Smooth muscle cell (in vitro differentiated cells): ENCODE measurements around the gene GNL3. TPM values are rescaled to one million over a fixed set of nuclear protein-coding genes. Genes with fewer than 3 reads are reported as not detected.

ENCODE experiments used
- DNase-seq: peaks from one replicate; lab custom pipeline; 2025; ENCODE audit not compliant: unreplicated experiment; lab: John Stamatoyannopoulos, UW
- H2AFZ ChIP-seq: fragments of 200-600 bp; sonication (generic); 2 replicates; pipeline ENCODE4 v1.6.0; 2016; ENCODE audit warnings: antibody characterized with exemption, low read depth, mild to moderate bottlenecking
- H3F3A ChIP-seq: fragments of 200-600 bp; sonication (generic); 2 replicates; pipeline ENCODE4 v1.6.0; 2017; ENCODE audit warnings: antibody characterized with exemption, low read depth
- H3K27ac ChIP-seq: fragments of 200-600 bp; sonication (generic); 2 replicates; pipeline ENCODE4 v1.5.1; 2016; ENCODE audit warnings: low read depth, mild to moderate bottlenecking
- H3K27me3 ChIP-seq: fragments of 200-600 bp; sonication (generic); 2 replicates; pipeline ENCODE4 v1.6.1; 2016; ENCODE audit warnings: low read depth, mild to moderate bottlenecking
- H3K36me3 ChIP-seq: fragments of 200-600 bp; sonication (generic); 2 replicates; pipeline ENCODE4 v1.5.1; 2016; ENCODE audit warnings: low read depth
- H3K4me1 ChIP-seq: fragments of 200-600 bp; sonication (generic); 2 replicates; pipeline ENCODE4 v1.5.1; 2016; ENCODE audit warnings: low read depth
- H3K4me2 ChIP-seq: fragments of 200-600 bp; sonication (generic); 2 replicates; pipeline ENCODE4 v1.6.0; 2016; ENCODE audit warnings: mild to moderate bottlenecking
- H3K4me3 ChIP-seq: fragments of 200-600 bp; sonication (generic); 2 replicates; pipeline ENCODE4 v1.5.1; 2016; ENCODE audit warnings: mild to moderate bottlenecking
- H3K79me2 ChIP-seq: fragments of 200-600 bp; sonication (generic); 2 replicates; pipeline ENCODE4 v1.6.0; 2016; ENCODE audit warnings: low read depth, mild to moderate bottlenecking
- H3K9ac ChIP-seq: fragments of 200-600 bp; sonication (generic); 2 replicates; pipeline ENCODE4 v1.6.0; 2016; ENCODE audit warnings: low read depth
- H3K9me3 ChIP-seq: fragments of 200-600 bp; sonication (generic); replicated peaks from 2 replicates; pipeline ENCODE4 v1.5.1; 2016; ENCODE audit warnings: low read depth
- H4K20me1 ChIP-seq: fragments of 200-600 bp; sonication (generic); 2 replicates; pipeline ENCODE4 v1.6.0; 2016; ENCODE audit warnings: low read depth
- WGBS: methylation state at CpG from one replicate; pipeline ENCODE4 v1.1.7; 2016; ENCODE audit warnings: low lambda C conversion rate; 5-methylcytosine and 5-hydroxymethylcytosine counted together
- polyA plus RNA-seq: library from polyadenylated mRNA; unstranded; fragments of >200 nt; fragmentation: Nextera tagmentation; extraction: Ambion mirVana; gene quantifications from 2 replicates; pipeline ENCODE4 v1.2.1, GENCODE V29; 2016
- total RNA-seq: library from RNA; depleted of rRNA; stranded (reverse); fragments of >200 nt; gene quantifications from 2 replicates; pipeline ENCODE4 v1.2.3, GENCODE V29; 2014
- TF ChIP-seq, protein P1 (sequence below): fragments of 200-600 bp; sonication (generic); IDR thresholded peaks from 2 replicates; pipeline ENCODE4 v1.5.1; 2017; ENCODE audit warnings: borderline replicate concordance, mild to moderate bottlenecking, antibody characterized with exemption; ENCODE audit not compliant: insufficient read depth, poor library complexity, severe bottlenecking

Gene GNL3
- total and polyA plus RNA-seq, 2 experiments from 2014 or later = 106 to 131 TPM

DNA sequence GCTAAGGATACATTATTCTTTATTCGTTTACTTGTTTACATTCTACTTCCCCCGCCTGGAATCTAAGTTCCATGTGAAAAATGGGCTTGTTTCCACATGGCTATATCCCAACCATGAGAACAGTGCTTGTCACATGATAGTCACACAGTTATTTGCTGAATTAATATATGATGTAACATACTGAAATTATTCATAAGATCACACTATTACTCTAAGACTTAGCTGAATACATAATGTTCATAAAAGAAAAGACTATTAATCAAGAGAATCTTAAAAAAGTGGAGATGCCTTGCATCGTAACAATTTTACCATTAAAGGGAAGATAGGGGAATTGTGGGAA is 6.7 kb upstream of the GNL3 start:
- TF ChIP-seq, protein P1, sequence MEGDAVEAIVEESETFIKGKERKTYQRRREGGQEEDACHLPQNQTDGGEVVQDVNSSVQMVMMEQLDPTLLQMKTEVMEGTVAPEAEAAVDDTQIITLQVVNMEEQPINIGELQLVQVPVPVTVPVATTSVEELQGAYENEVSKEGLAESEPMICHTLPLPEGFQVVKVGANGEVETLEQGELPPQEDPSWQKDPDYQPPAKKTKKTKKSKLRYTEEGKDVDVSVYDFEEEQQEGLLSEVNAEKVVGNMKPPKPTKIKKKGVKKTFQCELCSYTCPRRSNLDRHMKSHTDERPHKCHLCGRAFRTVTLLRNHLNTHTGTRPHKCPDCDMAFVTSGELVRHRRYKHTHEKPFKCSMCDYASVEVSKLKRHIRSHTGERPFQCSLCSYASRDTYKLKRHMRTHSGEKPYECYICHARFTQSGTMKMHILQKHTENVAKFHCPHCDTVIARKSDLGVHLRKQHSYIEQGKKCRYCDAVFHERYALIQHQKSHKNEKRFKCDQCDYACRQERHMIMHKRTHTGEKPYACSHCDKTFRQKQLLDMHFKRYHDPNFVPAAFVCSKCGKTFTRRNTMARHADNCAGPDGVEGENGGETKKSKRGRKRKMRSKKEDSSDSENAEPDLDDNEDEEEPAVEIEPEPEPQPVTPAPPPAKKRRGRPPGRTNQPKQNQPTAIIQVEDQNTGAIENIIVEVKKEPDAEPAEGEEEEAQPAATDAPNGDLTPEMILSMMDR = no peak
- Histone ChIP-seq H3K27me3 (no peaks in the 10 kb centered on the region), H3K4me2 (no peak overlapping the region), H3K27ac (no peak overlapping the region), H2AFZ (no peak overlapping the region), H3F3A (no peaks in the 10 kb centered on the region), H3K9ac (no peak overlapping the region), H3K79me2 (peaks cover 67% of the 10 kb centered on the region), H3K36me3 (peaks cover 24% of the 10 kb centered on the region), H3K4me3 (no peak overlapping the region), H4K20me1 (peaks cover 22% of the 10 kb centered on the region), H3K9me3 (no peaks in the 10 kb centered on the region), H3K4me1 (peaks cover under 1% of the 10 kb centered on the region)
- 94% methylated on average over 3 of the region's 3 CpGs for WGBS
- no peak for DNase-seq

DNA sequence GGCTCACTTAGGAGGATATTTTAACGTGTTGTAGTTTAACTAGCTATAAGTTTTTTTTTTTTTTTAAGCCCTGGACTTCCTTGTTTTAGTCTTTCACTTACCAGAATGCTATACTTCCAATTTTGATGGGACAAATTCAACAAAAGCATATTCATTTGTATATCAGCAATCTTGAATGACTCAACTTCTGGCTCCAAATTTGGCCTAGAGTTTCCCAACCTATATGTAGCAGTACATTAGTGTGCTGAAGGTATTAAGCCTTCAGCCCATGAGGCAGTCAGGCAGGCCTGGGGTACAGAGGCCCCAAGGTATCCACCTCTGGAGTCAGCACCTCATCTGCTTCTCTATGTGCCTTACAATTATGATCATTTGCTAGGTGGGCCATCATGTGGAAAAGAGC is 6.0 kb upstream of the GNL3 start:
- DNase-seq = no peak
- Histone ChIP-seq H4K20me1 (peaks cover 22% of the 10 kb centered on the region), H3K79me2 (peaks cover 72% of the 10 kb centered on the region), H3K27me3 (no peaks in the 10 kb centered on the region), H3F3A (no peaks in the 10 kb centered on the region), H2AFZ (no peak overlapping the region), H3K27ac (no peak overlapping the region), H3K4me3 (no peak overlapping the region), H3K9me3 (no peaks in the 10 kb centered on the region), H3K4me1 (peaks cover 7% of the 10 kb centered on the region), H3K9ac (no peak overlapping the region), H3K36me3 (peaks cover 24% of the 10 kb centered on the region), H3K4me2 (no peak overlapping the region)
- WGBS = 96% methylated on average over 1 of the region's 1 CpG
- TF ChIP-seq, protein P1 = no peak

DNA sequence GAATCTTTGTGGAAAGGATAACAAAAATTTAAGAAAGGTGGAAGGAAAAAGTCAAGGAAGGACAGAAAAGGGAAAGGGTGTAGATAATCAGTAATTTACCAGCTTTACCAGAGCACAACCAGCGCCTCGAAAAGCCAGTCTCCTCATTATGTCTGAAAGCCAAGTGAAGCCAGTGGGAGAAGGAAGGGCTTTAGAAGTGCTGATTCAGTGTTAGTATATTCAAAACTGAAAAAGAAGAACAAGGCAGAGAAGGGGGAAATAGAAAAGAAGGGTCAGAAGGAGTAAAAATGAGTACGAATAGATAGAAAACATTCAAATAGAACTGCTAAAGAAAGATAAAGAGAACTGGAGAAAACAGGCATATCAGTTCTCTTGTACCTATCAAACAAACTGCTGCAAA is 4.2 kb upstream of the GNL3 start:
- TF ChIP-seq, protein P1 = no peak
- Histone ChIP-seq H3K9ac (peak overlapping the region; percentile 2), H3K9me3 (no peaks in the 10 kb centered on the region), H3K27me3 (no peaks in the 10 kb centered on the region), H3K4me3 (no peak overlapping the region), H4K20me1 (peaks cover 22% of the 10 kb centered on the region), H3K79me2 (peaks cover 78% of the 10 kb centered on the region), H3K4me2 (no peak overlapping the region), H3K4me1 (peaks cover 8% of the 10 kb centered on the region), H3K27ac (peak overlapping the region; percentile 37), H2AFZ (no peak overlapping the region), H3K36me3 (peaks cover 18% of the 10 kb centered on the region), H3F3A (no peaks in the 10 kb centered on the region)
- DNase-seq = no peak
- WGBS = 92% methylated on average over 3 of the region's 3 CpGs

DNA sequence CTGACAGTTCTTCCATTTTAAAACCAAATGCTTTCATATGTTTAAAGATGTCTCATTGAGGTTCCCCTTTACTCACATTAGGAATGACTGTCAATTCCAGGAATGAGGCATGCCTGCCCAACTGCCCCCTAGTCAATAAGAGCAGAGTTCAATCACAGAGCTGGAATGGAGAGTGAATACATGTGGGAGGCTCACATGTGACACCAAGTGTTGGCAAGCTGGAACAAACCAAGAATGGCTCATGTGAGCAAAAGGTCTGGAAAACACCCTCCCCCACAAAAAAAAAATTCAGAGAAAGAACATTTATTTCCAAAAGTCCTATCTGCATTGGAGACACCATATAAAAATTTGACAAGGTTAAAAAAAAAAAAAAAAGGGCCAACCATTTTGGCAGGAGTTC is 3.8 kb upstream of the GNL3 start:
- no peak overlapping the region for H3K4me2 ChIP-seq
- H3K4me3 ChIP-seq = no peak overlapping the region
- peaks cover 82% of the 10 kb centered on the region for H3K79me2 ChIP-seq
- no peak for DNase-seq
- H3K9me3 ChIP-seq = no peaks in the 10 kb centered on the region
- no peaks in the 10 kb centered on the region for H3K27me3 ChIP-seq
- H4K20me1 ChIP-seq = peaks cover 22% of the 10 kb centered on the region
- TF ChIP-seq, protein P1 = peak; percentile 11
- H2AFZ ChIP-seq = no peak overlapping the region
- H3K9ac ChIP-seq = peak overlapping the region; percentile 2
- H3K27ac ChIP-seq = peak overlapping the region; percentile 37
- H3K4me1 ChIP-seq = peaks cover 12% of the 10 kb centered on the region
- no peaks in the 10 kb centered on the region for H3F3A ChIP-seq
- peaks cover 18% of the 10 kb centered on the region for H3K36me3 ChIP-seq
